ENCODE data around the gene MRPL11.
"Not testable (repeated sequence)": the region's sequence is repeated elsewhere in the genome, so short reads cannot be mapped to it uniquely, and the experiment has no call there.

Gene MRPL11

GRCh38 chr11:66447012-66447411, 8.4 kb upstream of the MRPL11 start:
- Histone ChIP-seq H3K4me3 (ENCODE audit: insufficient read depth, low read length, poor library complexity, severe bottlenecking) (no peak overlapping the region), H3K9me2 (replicated peaks; ENCODE audit: insufficient read depth, low read length) (no peaks in the 10 kb centered on the region), H3K79me2 (ENCODE audit: insufficient read depth, low read length) (no peaks in the 10 kb centered on the region), H3K27me3 (ENCODE audit: low read length) (no peaks in the 10 kb centered on the region), H3K4me2 (ENCODE audit: low read depth, low read length, poor library complexity, severe bottlenecking) (no peak overlapping the region), H3F3A (ENCODE audit: insufficient read depth) (no peaks in the 10 kb centered on the region), H3K36me3 (ENCODE audit: low read length) (no peaks in the 10 kb centered on the region), H3K9ac (ENCODE audit: low read length) (no peak overlapping the region), H4K20me1 (ENCODE audit: low read depth, low read length) (no peaks in the 10 kb centered on the region), H3K9me3 (ENCODE audit: insufficient read depth, low read length) (no peaks in the 10 kb centered on the region), H2AFZ (ENCODE audit: low read depth, low read length, severe bottlenecking) (no peak overlapping the region), H3K27ac (ENCODE audit: low read depth, low read length) (no peak overlapping the region)
- TF ChIP-seq, protein P1, sequence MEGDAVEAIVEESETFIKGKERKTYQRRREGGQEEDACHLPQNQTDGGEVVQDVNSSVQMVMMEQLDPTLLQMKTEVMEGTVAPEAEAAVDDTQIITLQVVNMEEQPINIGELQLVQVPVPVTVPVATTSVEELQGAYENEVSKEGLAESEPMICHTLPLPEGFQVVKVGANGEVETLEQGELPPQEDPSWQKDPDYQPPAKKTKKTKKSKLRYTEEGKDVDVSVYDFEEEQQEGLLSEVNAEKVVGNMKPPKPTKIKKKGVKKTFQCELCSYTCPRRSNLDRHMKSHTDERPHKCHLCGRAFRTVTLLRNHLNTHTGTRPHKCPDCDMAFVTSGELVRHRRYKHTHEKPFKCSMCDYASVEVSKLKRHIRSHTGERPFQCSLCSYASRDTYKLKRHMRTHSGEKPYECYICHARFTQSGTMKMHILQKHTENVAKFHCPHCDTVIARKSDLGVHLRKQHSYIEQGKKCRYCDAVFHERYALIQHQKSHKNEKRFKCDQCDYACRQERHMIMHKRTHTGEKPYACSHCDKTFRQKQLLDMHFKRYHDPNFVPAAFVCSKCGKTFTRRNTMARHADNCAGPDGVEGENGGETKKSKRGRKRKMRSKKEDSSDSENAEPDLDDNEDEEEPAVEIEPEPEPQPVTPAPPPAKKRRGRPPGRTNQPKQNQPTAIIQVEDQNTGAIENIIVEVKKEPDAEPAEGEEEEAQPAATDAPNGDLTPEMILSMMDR (IDR thresholded peaks at IDR 0.05; ENCODE audit: insufficient read depth, low read length, poor library complexity, severe bottlenecking), result no peak
- no peak for TF ChIP-seq EZH2phosphoT487 (conservative IDR thresholded peaks at IDR 0.05; ENCODE audit: low read length)

GRCh38 chr11:66443602-66444001, 5.0 kb upstream of the MRPL11 start:
- TF ChIP-seq, protein P1 (IDR thresholded peaks at IDR 0.05; ENCODE audit: insufficient read depth, low read length, poor library complexity, severe bottlenecking), result no peak
- TF ChIP-seq EZH2phosphoT487 (conservative IDR thresholded peaks at IDR 0.05; ENCODE audit: low read length), result no peak
- H3K27ac ChIP-seq (ENCODE audit: low read depth, low read length), result no peak overlapping the region

DNA sequence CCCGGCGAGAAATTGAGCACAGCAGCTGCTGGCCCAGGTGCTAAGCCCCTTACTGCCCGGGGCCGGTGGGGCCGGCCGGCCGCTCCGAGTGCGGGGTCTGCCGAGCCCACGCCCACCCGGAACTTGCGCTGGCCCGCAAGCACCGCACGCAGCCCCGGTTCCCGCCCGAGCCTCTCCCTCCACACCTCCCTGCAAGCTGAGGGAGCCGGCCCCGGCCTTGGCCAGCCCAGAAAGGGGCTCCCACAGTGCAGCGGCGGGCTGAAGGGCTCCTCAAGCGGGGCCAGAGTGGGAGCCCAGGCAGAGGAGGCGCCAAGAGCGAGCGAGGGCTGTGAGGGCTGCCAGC, 2.3 kb upstream of the MRPL11 start:
- not testable (repeated sequence) for H3K4me2 ChIP-seq (ENCODE audit: low read depth, low read length, poor library complexity, severe bottlenecking); H3K79me2 ChIP-seq (ENCODE audit: insufficient read depth, low read length); H4K20me1 ChIP-seq (ENCODE audit: low read depth, low read length); H3K4me3 ChIP-seq (ENCODE audit: insufficient read depth, low read length, poor library complexity, severe bottlenecking); H3K27ac ChIP-seq (ENCODE audit: low read depth, low read length); H3K9ac ChIP-seq (ENCODE audit: low read length); H3K9me2 ChIP-seq (replicated peaks; ENCODE audit: insufficient read depth, low read length); H3K36me3 ChIP-seq (ENCODE audit: low read length); H3F3A ChIP-seq (ENCODE audit: insufficient read depth); H3K9me3 ChIP-seq (ENCODE audit: insufficient read depth, low read length); H2AFZ ChIP-seq (ENCODE audit: low read depth, low read length, severe bottlenecking); H3K27me3 ChIP-seq (ENCODE audit: low read length)

More at GRCh38 chr11:66443602-66444001, 5.0 kb upstream of the MRPL11 start:
- Histone ChIP-seq H3K9me2 (replicated peaks; ENCODE audit: insufficient read depth, low read length) (no peaks in the 10 kb centered on the region), H2AFZ (ENCODE audit: low read depth, low read length, severe bottlenecking) (no peak overlapping the region), H3K79me2 (ENCODE audit: insufficient read depth, low read length) (no peaks in the 10 kb centered on the region), H3K36me3 (ENCODE audit: low read length) (no peaks in the 10 kb centered on the region), H3K9ac (ENCODE audit: low read length) (no peak overlapping the region), H3K27me3 (ENCODE audit: low read length) (no peaks in the 10 kb centered on the region), H3F3A (ENCODE audit: insufficient read depth) (no peaks in the 10 kb centered on the region), H3K4me3 (ENCODE audit: insufficient read depth, low read length, poor library complexity, severe bottlenecking) (no peak overlapping the region), H3K4me2 (ENCODE audit: low read depth, low read length, poor library complexity, severe bottlenecking) (no peak overlapping the region), H4K20me1 (ENCODE audit: low read depth, low read length) (no peaks in the 10 kb centered on the region), H3K9me3 (ENCODE audit: insufficient read depth, low read length) (no peaks in the 10 kb centered on the region)

- H4K20me1 ChIP-seq (ENCODE audit: low read depth, low read length); H3K27ac ChIP-seq (ENCODE audit: low read depth, low read length): not testable (repeated sequence)
These were observed 1.7 kb upstream of the MRPL11 start for GRCh38 chr11:66440101-66440939.

More at GRCh38 chr11:66440101-66440939, 1.7 kb upstream of the MRPL11 start:
- not testable (repeated sequence) for H2AFZ ChIP-seq (ENCODE audit: low read depth, low read length, severe bottlenecking); H3K79me2 ChIP-seq (ENCODE audit: insufficient read depth, low read length); H3K9ac ChIP-seq (ENCODE audit: low read length); H3K9me3 ChIP-seq (ENCODE audit: insufficient read depth, low read length); H3K9me2 ChIP-seq (replicated peaks; ENCODE audit: insufficient read depth, low read length); H3K36me3 ChIP-seq (ENCODE audit: low read length); H3F3A ChIP-seq (ENCODE audit: insufficient read depth); H3K27me3 ChIP-seq (ENCODE audit: low read length); H3K4me3 ChIP-seq (ENCODE audit: insufficient read depth, low read length, poor library complexity, severe bottlenecking); H3K4me2 ChIP-seq (ENCODE audit: low read depth, low read length, poor library complexity, severe bottlenecking)

All from SU-DHL-6 (cell line).